LNCaP clone FGC (cell line): ENCODE results near the gene P3H1.

Source experiments
- DNase-seq: peaks from one replicate; pipeline ENCODE4 v3.0.0-alpha.2; 2011; ENCODE audit warnings: low read depth
- H3K4me3 ChIP-seq: 2 replicates; pipeline ENCODE4 v1.5.1; 2011; ENCODE audit warnings: mild to moderate bottlenecking, low read depth, low read length, control low read depth
- TF ChIP-seq, protein P1 (sequence below): IDR thresholded peaks from 2 replicates; pipeline ENCODE4 v1.5.1; 2012; ENCODE audit warnings: mild to moderate bottlenecking; ENCODE audit not compliant: control insufficient read depth, insufficient read depth; ENCODE audit errors: extremely low read depth

P3H1 gene

DNA sequence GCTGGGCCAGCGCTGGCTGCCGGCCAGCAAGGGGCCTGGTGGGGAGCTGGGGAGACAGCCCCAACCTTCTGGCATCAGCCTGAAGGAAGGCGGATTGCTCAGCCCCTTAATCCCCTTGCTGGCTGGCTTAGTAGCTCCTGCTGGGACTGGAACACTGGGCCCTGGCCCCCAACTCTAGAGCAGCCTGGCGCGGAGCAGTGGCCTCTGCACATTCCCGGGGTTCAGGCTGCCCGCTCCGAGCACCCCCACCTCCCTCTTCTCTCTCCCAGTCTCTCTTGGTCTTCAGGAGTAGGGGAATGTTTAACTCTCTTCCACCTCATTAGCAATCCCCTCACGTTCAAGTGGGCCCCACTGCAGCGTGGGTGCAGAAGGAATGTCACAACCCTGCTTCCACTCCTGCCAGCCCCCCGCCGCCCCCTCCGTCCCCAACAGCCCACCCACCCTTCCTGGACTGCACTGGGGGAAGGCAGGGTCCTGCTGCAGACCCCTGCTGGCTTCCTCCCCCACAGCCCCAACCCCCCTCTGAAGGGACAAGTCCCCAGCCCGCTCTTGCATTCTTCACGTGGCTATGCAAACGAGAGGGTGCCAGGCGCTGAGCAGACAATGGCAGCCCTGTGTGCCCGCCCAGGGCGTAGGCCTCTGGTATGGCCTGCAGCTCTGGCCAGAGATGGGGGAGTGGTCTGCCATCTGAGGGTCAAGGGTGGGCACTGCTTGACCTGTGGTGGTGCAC is 25.8 kb downstream of the P3H1 start:
- TF ChIP-seq, protein P1, sequence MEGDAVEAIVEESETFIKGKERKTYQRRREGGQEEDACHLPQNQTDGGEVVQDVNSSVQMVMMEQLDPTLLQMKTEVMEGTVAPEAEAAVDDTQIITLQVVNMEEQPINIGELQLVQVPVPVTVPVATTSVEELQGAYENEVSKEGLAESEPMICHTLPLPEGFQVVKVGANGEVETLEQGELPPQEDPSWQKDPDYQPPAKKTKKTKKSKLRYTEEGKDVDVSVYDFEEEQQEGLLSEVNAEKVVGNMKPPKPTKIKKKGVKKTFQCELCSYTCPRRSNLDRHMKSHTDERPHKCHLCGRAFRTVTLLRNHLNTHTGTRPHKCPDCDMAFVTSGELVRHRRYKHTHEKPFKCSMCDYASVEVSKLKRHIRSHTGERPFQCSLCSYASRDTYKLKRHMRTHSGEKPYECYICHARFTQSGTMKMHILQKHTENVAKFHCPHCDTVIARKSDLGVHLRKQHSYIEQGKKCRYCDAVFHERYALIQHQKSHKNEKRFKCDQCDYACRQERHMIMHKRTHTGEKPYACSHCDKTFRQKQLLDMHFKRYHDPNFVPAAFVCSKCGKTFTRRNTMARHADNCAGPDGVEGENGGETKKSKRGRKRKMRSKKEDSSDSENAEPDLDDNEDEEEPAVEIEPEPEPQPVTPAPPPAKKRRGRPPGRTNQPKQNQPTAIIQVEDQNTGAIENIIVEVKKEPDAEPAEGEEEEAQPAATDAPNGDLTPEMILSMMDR: no peak
- no peak overlapping the region for H3K4me3 ChIP-seq
- DNase-seq: no peak

DNA sequence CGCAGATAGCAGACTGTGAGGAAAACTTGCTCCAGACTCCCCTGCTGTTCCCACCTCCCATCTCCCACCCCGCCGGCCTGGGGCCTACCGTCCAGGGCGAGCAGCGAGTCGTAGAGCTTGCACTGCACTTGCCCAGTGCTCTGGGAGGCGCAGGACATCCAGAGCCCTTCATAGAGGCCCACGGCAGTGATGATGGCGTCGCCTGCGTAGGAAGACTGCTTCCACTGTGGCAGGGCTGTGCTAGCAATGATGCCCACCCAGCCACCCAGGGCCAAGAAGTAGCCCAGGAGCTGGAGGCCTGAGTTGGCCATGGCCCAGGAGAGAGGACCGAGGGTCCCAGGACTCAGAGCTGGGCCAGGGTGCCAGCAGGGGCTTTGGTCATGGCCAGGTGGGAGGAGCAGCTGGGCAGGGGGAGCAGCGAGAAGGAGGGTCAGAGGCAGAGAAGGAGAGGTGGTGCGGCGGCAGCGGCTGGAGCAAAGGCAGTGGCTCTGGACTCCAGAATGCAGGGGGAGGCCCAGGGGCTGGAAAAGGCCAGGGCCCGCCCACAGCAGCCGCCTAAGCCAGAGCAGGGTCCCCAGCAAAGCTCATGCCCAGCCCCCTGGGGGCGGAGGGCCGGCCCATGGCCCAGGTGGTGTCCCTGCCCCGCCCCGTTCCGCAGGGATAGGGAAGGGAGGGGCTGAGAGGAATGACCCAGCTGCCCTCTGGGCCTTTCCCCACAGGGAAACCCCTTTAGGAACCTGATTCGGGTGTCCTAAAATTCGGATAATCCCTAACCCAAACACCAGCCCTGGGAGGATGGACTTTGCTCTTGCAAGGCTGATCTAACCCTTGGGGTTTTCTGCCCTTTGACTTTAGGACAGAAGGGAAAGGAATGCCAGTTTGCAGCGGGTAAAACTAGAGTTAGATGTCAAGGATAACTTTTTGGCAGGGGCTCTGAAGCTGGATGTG is 26.8 kb downstream of the P3H1 start, which contains the start of gene CLDN19:
Gene CLDN19 (minus strand): TSS at position 484 of the 948 bp plus-strand sequence. CDS start 173 bp downstream, at position 311.
- H3K4me3 ChIP-seq: no peak within 1 kb of the TSS
- no peak for DNase-seq
- TF ChIP-seq, protein P1: no peak

DNA sequence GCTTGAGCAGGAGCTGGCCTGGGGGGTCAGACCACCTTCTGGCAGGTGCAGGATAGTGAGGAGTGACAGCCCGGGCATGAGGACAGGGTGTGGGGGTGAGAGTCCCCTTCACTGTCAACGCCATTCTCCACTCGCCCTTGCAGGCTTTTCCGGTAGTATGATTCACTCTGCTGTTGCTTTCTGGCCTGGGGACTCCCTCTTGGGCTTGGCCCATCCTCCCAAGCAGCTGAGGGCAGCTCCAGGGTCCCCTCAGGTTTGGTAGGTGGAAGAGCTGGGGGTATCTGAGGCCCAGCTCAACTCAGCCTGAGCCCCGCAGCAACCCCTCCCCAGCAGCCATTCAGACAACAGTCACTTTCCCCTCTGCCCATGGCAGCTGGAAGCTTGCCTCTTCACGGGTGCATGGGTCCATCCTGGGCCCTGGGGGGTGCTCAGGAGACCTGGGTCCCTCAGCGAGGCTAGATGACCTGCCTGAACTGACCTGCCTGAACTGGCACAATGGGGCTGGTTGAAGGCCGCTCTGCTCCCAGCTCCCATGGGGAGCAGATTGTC is 28.1 kb downstream of the P3H1 start:
- H3K4me3 ChIP-seq: no peak overlapping the region
- no peak for DNase-seq
- TF ChIP-seq, protein P1: no peak

DNA sequence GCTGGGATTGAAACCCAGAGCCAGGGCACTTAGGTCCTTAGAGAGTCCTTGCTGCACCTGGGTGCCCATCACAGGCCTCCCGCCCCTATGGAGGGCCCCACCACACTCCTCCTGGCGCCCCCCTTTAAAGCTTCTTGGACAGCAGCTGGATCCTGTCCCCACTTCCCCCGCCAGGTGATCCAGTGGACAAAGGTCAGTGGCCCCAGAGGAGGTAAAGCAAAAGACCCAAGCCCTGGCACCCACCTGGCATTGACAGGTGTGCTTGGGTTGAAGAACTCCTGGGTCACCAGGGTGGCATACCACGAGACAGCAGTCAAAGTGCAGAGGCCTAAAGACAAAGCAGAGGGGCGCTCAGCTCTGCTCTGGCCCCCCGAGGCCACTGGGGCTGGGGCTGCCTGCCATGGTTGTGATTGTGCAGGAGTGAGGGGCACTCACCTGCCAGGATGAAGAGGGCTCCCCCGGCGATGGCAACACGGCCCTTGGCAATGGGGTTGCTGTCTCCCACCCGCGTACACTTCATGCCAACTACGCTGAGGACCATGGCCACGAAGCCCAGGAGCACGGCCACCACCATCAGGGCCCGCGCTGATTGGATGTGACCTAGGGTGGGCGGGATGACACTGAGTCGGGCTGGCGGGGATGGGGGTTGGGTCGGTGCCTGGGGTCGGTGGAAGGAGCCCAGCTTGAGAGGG is 28.7 kb downstream of the P3H1 start:
- no peak for DNase-seq
- TF ChIP-seq, protein P1: no peak
- no peak overlapping the region for H3K4me3 ChIP-seq

DNA sequence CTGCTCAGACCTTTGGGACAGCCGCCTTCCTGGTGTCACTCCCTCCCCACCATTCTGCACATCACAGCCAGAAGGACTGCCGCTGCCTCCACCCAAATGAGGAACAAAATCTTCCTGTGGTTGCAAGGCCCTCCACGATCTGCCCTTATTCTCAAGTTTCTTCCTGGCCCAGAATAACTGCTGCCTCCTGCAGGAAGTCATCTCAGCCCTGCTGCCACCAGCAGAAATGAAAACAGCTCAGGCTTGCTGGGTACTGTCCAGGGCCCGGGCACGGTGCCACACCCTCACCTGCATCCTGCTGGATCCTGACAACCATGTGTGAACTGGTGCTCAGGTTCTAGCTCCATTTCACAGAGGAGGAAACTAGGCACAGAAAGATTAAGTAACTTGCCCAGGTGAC is 29.6 kb downstream of the P3H1 start:
- no peak overlapping the region for H3K4me3 ChIP-seq
- TF ChIP-seq, protein P1: peak; percentile 52
- DNase-seq: peak; percentile 82

DNA sequence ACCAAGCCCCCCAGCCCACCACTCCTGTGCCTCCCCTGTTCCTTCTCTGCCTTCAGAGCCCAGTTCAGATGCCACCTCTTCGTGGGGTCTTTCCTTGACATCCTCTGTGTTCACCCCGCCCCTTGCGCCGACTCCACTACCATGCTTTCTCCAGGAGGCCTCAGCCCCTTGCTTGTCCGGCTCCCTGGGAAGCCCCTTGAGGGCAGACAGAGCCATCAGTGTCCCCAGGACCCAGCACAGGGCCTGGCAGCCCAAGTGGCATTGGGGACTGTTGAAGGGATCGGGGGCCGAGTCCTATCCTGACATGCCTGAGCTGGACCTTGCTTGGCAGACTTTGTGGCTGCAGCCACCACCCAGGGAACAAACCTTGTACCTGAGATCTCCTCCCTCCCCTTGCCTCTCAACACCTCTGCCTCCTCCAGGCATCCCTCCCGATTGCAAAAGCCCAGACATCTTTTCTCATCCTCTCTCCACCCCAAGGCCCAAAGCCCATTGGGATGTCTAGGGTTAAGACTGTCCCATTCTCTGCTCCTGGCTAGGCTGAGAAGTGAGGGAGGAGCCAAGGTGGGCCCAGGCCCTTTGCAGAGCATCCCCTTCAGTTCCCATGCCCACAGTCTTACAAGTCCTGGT is 30.1 kb downstream of the P3H1 start:
- TF ChIP-seq, protein P1: no peak
- no peak overlapping the region for H3K4me3 ChIP-seq
- DNase-seq: no peak
